Activated CD4-positive, alpha-beta T cell treated with anti-CD3 and anti-CD28 coated beads, Interleukin-2, Interleukin-6, amounts not matched to agents 100 ng/mL and 50 ng/mL, durations not matched to agents 16 hours and 8 hours (primary cell): ENCODE data around the gene MGST3.
"Not testable (repeated sequence)": the region's sequence is repeated elsewhere in the genome, so short reads cannot be mapped to it uniquely, and the experiment has no call there.

Experiments
- DNase-seq: peaks from one replicate; pipeline ENCODE4 v3.0.0-alpha.2; 2020

Gene MGST3

GRCh38 chr1:165629848-165630628, 996 bp upstream of the MGST3 start:
- no peak for DNase-seq

GRCh38 chr1:165631342-165632151, 513 bp downstream of the MGST3 start:
- peak; percentile 83 for DNase-seq

DNA sequence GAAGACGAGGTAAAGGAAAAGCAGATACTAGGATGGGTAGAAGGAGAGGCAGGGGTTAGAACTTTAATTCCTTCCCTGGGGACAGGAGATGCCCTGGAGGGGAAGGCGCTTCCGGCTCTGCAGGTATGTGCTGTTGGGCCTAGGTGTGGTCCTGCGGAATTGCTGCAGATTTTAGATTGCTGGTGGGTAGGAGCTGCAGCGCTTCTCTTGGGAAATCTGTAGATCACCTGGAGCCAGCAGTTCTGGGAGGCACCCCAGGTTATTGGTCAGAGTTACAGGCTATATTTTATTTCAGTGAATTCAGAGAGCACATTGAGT, 1.1 kb downstream of the MGST3 start:
- no peak for DNase-seq

- DNase-seq: no peak
Observed at GRCh38 chr1:165632491-165632890, 1.5 kb downstream of the MGST3 start.

GRCh38 chr1:165633614-165634013, 2.6 kb downstream of the MGST3 start:
- DNase-seq: peak; percentile 66

GRCh38 chr1:165634154-165634921, 3.3 kb downstream of the MGST3 start:
- no peak for DNase-seq

DNA sequence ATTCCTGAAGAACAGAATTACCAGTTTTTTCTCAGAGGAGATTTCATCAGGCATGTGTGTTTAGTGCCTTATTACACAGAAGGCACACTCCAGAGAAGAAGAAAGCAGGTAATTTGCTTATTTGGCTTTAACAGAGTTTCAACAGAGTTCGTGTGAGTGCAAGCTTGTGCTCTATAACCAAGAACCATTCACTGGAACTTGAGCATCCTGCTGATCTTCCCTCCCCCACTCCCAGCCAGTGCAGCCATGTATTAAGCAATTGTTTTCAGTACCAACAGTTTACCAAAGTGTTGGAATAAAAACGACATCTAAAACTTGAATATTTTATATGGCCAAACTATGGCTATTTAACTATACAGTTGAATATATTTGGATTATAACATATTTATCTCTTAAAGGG, 4.3 kb downstream of the MGST3 start:
- no peak for DNase-seq

DNA sequence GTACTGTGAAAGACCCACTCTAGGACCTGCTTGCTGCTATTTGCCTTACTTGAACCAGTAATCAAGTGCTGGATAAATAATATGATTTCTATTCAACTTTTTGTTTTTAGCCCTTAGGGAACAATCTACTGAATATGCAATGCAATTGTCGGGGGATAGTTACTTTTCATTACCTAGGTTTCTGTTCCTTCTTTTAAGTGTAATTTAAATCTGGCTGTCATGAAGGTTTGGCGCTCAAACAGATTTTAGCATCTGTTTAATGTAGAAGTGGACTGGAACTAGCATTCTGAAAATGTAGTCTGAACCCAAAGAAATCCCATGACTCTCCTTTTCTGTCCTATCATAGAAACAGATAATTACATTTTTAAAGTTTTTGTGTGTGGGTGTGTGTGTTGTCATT, 4.8 kb downstream of the MGST3 start:
- no peak for DNase-seq

DNA sequence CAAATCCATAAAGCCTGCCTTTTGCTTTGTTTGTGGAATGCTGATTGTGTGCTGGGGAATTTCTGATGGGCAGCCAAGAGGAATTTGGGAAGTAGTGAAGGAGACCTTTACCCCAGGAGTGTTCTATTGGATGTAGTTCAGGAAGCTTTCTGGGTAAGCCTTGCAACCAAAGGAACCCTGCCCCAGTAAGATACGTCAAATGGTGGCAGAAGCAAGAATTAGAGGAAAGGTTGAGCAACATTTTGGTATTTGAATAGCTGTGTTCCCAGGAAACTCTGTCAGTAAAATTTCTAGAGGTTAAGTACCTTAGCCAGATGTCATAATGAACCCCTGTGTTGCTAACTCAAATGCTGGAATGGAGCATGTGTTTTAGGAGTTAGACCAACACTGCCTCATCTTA, 6.4 kb downstream of the MGST3 start:
- DNase-seq: no peak

DNA sequence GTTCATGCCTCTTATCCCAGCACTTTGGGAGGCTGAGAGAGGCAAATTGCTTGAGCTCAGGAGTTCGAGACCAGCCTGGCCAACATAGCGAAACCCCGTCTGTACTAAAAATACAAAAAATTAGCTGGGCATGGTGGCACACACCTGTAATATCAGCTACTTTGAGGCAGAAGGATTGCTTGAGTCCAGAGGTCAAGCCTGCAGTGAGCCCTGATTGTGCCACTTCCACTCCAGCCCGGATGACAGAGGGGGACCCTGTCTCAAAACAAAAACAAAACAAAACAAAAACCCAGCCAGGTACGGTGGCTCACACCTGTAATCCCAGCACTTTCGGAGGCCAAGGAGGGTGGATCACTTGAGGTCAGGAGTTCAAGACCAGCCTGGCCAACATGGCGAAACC, 7.2 kb downstream of the MGST3 start:
- DNase-seq: not testable (repeated sequence)

- DNase-seq: peak; percentile 62
Observed at GRCh38 chr1:165639821-165640623, 9.0 kb downstream of the MGST3 start.

- DNase-seq: no peak
Observed at GRCh38 chr1:165641231-165641987, 10.4 kb downstream of the MGST3 start.

DNA sequence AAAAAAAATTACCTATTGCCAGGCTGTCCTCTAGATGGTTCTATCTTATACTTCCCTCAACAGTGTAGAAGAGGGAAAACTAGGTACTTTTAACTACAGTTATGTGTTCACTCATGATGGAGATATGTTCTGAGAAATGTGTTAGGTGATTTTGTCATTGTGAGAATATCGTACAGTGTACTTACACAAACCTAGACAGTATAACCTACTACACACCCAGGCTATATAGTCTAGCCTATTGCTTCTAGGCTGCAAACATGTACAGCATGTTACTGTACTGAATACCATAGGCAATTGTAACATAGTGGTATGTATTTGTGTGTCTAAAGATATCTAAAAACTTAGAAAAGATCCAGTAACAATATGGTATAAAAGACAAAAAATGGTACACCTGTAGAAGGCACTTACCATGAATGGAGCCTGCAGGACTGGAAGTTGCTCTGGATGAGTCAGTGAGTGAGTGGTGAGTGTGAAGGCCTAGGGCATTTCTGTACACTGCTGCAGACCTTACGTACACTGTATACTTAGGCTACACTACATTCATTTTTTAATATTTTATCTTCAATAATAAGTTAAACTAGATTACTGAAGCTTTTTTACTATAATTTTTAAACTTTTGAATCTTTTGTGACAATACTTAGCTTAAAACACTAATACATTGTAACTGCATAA, 13.2 kb downstream of the MGST3 start:
- DNase-seq: peak; percentile 15

DNA sequence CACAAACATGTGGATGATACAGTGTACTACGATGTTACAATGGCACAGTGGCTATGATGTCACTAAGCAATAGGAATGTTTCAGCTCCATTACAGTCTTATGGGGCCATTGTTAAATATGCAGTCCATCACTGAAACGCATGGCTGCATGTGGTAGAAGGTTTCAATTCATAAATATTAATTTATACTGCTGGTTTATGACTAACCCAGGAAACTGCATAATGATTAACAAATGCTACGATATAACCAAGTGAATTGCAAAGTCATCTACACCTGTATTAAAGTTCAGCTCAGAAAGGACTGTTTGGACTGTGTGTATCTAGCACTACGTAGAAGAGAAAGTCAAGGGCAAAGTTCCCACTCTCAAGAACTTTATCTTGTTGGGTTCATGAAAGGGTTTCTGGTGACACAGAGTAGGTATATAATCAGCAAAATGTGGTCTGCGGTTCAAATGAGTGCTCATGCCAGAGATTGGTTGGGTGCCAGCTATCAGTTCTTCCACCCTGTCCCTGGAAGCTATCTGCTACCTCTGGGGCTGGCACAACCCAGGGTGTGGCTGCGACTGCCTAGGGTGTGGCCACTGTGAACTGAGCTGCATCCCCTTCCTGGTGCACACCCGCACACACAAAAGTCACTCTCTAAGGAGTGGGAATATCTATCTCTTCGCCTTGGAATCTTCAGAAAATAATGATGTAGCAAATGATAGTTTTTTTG, 14.8 kb downstream of the MGST3 start:
- peak; percentile 49 for DNase-seq

DNA sequence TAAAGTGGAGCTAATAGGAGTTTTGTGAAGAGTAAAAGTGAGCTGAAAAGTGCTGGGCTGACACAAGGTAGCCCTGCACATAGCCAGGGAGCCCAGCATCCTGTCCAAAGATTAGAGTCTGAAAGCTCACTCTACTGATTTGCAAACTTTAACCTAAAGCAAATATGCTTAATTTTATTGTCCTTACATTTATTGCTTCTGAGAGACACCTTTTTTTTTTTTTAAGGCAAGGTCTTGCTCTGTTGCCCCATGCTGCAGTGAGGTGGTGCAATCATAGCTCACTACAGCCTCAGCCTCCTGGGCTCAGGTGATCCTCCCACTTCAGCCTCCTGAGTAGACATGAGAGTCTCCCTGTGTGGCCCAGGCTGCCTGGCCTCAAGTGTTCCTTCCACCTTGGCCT, 16.5 kb downstream of the MGST3 start:
- no peak for DNase-seq

DNA sequence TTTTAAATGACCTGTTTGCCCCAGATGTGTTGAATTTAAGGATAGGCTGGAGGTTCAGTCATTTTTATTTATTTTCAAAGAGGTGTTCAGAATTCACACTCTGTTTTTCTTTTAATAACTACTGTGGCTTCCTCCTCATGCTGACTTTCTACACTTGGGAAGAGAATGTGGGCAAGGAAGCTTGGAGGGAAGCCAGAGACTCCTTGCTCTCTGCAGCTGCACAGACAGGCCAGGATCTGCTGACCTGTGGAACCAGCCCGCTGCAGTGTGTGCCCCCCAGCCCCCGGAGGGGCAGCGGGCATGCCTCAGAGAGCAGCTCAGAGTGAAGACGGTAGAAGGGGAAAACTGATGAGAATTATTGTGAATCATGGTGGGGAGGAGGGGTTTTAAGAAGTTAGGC, 16.9 kb downstream of the MGST3 start:
- DNase-seq: no peak

DNA sequence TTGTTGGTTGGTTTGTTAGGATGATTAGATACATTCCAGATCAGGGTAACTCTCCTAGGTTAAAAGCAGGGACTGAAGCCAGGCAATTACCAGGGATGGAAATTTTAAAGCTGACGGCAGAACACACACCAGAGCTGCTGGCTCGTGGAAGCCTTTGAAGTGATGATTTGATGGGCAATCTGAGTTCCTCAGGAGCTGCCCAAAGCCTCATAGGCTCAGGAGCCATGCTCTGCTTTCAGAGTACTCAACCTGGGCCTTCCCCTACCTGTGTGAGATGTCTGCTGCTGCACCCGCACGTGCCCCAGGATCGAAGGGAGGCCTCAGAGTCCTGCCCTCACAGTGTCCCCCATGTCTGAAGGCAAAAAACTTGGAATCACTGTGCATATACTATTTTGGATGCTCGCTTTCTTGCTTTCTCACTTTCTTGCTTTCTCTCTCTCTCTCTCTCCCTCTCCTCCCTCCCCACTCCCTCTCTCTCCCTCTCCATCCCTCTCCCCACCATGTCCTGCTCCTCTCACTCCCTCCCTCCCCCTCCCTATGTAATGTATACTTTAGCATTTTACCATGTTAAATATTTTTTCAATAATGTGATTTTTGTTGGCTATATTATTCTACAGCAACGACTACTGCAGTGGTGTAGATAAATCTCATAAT, 18.0 kb downstream of the MGST3 start:
- DNase-seq: no peak

- DNase-seq: no peak
Observed at GRCh38 chr1:165650981-165651625, 20.1 kb downstream of the MGST3 start.

DNA sequence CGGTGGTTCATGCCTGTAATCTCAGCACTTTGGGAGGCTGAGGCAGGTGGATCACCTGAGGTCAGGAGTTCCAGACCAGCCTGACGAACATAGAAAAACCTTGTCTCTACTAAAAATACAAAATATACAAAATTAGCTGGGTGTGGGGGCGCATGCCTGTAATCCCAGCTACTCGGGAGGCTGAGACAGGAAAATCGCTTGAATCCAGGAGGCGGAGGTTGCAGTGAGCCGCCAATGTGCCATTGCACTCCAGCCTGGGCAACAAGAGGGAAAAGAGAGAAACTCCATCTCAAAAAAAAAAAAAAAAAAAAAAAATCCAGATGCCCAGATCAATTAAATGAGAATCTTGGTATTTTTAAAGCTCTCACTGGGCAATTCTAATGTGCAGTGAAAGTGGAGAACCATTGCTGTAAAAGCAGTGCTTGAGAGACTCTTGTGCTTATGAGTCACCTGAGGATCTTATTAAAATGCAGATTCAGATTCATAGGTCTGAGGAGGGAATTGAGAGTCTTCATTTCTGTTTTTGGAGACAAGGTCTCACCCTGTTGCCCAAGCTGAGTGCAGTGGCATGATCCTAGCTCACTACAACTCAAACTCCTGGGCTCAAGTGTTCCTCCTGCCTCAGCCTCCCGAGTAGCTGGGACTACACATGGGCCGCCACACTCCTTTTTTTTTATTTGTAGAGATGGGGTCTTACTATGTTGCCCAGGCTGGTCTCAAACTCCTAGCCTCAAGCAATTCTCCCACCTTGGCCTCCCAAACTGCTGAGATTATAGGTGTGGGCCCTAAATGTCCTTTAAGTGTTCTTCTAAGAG, 27.9 kb downstream of the MGST3 start:
- DNase-seq: not testable (repeated sequence)
